Measurements from ENCODE around the gene PLEKHG4. TPM values are rescaled to one million over a fixed set of nuclear protein-coding genes. Genes with fewer than 3 reads are reported as not detected.

Gene PLEKHG4
- total and polyA plus RNA-seq, 9 of the 15 experiments (the other 6 are each of a cell fraction or from before 2014, with no cell fraction given), result 3.7 to 36.8 (median 17.9) TPM

GRCh38 chr16:67311607-67312488 is 32.5 kb downstream of the PLEKHG4 start (continued):
- no peak for TF ChIP-seq ARID3A (IDR thresholded peaks at IDR 0.05; ENCODE audit: borderline replicate concordance, low read depth, low read length)
- TF ChIP-seq ZNF445 (CRISPR knock-in tag; IDR thresholded peaks at IDR 0.05; ENCODE audit: low read depth), result no peak
- no peak for TF ChIP-seq CHD2 (IDR thresholded peaks at IDR 0.05; ENCODE audit: low read depth, low read length)
- TF ChIP-seq ZFP30 (CRISPR knock-in tag; IDR thresholded peaks at IDR 0.05; ENCODE audit: borderline replicate concordance), result no peak
- TF ChIP-seq REST (IDR thresholded peaks at IDR 0.05; ENCODE audit: borderline replicate concordance), result no peak
- TF ChIP-seq REST (CRISPR knock-in tag; IDR thresholded peaks at IDR 0.05; ENCODE audit: low read depth), result no peak
- no peak for TF ChIP-seq NKRF (IDR thresholded peaks at IDR 0.05; ENCODE audit: borderline replicate concordance)
- TF ChIP-seq ATF6 (CRISPR knock-in tag; IDR thresholded peaks at IDR 0.05), result no peak
- no peak for TF ChIP-seq TRIM28 (IDR thresholded peaks at IDR 0.05)
- no peak for TF ChIP-seq ETV6 (IDR thresholded peaks at IDR 0.05; ENCODE audit: borderline replicate concordance in 1 of 2, low read depth in 2 of 2, low read length in 1 of 2)
- TF ChIP-seq ETV6 (CRISPR knock-in tag; IDR thresholded peaks at IDR 0.05; ENCODE audit: borderline replicate concordance), result no peak
- no peak for TF ChIP-seq KDM1A (IDR thresholded peaks at IDR 0.05)
- no peak for TF ChIP-seq ZNF436 (CRISPR knock-in tag; IDR thresholded peaks at IDR 0.05)
- TF ChIP-seq EGR1 (conservative IDR thresholded peaks at IDR 0.05), result no peak
